GM23338 (cell line): ENCODE measurements around the gene PLAGL1.

Experiments used
- CREB1 ChIP-seq: fragments of 250-450 bp; sonication (Bioruptor Pico); IDR thresholded peaks from 2 replicates; pipeline ENCODE4 v1.5.0; 2020; ENCODE audit warnings: low read depth, mild to moderate bottlenecking, moderate library complexity
- EZH2 ChIP-seq: fragments of 200-600 bp; sonication (generic); IDR thresholded peaks from one replicate; pipeline ENCODE4 v1.8.0; 2017; ENCODE audit warnings: antibody characterized with exemption, mild to moderate bottlenecking, low read depth; ENCODE audit not compliant: unreplicated experiment
- EZH2phosphoT487 ChIP-seq: fragments of 200-600 bp; sonication (generic); IDR thresholded peaks from one replicate; pipeline ENCODE4 v1.8.1; 2018; ENCODE audit warnings: antibody characterized with exemption; ENCODE audit not compliant: unreplicated experiment
- JUNB ChIP-seq: IDR thresholded peaks from one replicate; pipeline ENCODE4 v1.6.1; 2016; ENCODE audit warnings: antibody characterized with exemption; ENCODE audit not compliant: unreplicated experiment
- NANOG ChIP-seq: IDR thresholded peaks from 2 replicates; pipeline ENCODE4 v1.6.1; 2016; ENCODE audit warnings: antibody characterized with exemption, borderline replicate concordance
- POLR2AphosphoS5 ChIP-seq: IDR thresholded peaks from 2 replicates; pipeline ENCODE4 v1.6.1; 2016; ENCODE audit warnings: antibody characterized with exemption, low read depth
- ZNF114 ChIP-seq: fragments of 250-450 bp; sonication (Bioruptor Pico); IDR thresholded peaks from 2 replicates; pipeline ENCODE4 v1.5.0; 2020; ENCODE audit warnings: mild to moderate bottlenecking, moderate library complexity
- TF ChIP-seq, protein P1 (sequence below), 2 experiments: fragments of 200-600 bp in 1 of 2; sonication (generic) in 1 of 2; conservative IDR thresholded peaks; 2 replicates each; pipeline versions ENCODE4 v1.5.1 to v1.6.1; 2016 to 2017; ENCODE audit warnings: antibody characterized with exemption in 2 of 2, low read depth in 2 of 2, mild to moderate bottlenecking in 2 of 2, moderate library complexity in 1 of 2
- TF ChIP-seq, protein P2 (sequence below): fragments of 250-450 bp; sonication (Bioruptor Pico); IDR thresholded peaks from 2 replicates; pipeline ENCODE4 v1.5.0; 2020; ENCODE audit warnings: mild to moderate bottlenecking, moderate library complexity
- TF ChIP-seq, protein P3 (sequence below): IDR thresholded peaks from 2 replicates; pipeline ENCODE4 v1.6.1; 2016; ENCODE audit warnings: antibody characterized with exemption

- TF ChIP-seq, protein P1, sequence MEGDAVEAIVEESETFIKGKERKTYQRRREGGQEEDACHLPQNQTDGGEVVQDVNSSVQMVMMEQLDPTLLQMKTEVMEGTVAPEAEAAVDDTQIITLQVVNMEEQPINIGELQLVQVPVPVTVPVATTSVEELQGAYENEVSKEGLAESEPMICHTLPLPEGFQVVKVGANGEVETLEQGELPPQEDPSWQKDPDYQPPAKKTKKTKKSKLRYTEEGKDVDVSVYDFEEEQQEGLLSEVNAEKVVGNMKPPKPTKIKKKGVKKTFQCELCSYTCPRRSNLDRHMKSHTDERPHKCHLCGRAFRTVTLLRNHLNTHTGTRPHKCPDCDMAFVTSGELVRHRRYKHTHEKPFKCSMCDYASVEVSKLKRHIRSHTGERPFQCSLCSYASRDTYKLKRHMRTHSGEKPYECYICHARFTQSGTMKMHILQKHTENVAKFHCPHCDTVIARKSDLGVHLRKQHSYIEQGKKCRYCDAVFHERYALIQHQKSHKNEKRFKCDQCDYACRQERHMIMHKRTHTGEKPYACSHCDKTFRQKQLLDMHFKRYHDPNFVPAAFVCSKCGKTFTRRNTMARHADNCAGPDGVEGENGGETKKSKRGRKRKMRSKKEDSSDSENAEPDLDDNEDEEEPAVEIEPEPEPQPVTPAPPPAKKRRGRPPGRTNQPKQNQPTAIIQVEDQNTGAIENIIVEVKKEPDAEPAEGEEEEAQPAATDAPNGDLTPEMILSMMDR (conservative IDR thresholded peaks at IDR 0.05; ENCODE audit: low read depth in 2 of 2), result no peak
- TF ChIP-seq EZH2phosphoT487 (no peak), EZH2 (no peak), NANOG (no peak), CREB1 (CRISPR knock-in tag) (no peak), POLR2AphosphoS5 (no peak), JUNB (no peak), ZNF114 (CRISPR knock-in tag) (no peak)
- TF ChIP-seq, protein P2, sequence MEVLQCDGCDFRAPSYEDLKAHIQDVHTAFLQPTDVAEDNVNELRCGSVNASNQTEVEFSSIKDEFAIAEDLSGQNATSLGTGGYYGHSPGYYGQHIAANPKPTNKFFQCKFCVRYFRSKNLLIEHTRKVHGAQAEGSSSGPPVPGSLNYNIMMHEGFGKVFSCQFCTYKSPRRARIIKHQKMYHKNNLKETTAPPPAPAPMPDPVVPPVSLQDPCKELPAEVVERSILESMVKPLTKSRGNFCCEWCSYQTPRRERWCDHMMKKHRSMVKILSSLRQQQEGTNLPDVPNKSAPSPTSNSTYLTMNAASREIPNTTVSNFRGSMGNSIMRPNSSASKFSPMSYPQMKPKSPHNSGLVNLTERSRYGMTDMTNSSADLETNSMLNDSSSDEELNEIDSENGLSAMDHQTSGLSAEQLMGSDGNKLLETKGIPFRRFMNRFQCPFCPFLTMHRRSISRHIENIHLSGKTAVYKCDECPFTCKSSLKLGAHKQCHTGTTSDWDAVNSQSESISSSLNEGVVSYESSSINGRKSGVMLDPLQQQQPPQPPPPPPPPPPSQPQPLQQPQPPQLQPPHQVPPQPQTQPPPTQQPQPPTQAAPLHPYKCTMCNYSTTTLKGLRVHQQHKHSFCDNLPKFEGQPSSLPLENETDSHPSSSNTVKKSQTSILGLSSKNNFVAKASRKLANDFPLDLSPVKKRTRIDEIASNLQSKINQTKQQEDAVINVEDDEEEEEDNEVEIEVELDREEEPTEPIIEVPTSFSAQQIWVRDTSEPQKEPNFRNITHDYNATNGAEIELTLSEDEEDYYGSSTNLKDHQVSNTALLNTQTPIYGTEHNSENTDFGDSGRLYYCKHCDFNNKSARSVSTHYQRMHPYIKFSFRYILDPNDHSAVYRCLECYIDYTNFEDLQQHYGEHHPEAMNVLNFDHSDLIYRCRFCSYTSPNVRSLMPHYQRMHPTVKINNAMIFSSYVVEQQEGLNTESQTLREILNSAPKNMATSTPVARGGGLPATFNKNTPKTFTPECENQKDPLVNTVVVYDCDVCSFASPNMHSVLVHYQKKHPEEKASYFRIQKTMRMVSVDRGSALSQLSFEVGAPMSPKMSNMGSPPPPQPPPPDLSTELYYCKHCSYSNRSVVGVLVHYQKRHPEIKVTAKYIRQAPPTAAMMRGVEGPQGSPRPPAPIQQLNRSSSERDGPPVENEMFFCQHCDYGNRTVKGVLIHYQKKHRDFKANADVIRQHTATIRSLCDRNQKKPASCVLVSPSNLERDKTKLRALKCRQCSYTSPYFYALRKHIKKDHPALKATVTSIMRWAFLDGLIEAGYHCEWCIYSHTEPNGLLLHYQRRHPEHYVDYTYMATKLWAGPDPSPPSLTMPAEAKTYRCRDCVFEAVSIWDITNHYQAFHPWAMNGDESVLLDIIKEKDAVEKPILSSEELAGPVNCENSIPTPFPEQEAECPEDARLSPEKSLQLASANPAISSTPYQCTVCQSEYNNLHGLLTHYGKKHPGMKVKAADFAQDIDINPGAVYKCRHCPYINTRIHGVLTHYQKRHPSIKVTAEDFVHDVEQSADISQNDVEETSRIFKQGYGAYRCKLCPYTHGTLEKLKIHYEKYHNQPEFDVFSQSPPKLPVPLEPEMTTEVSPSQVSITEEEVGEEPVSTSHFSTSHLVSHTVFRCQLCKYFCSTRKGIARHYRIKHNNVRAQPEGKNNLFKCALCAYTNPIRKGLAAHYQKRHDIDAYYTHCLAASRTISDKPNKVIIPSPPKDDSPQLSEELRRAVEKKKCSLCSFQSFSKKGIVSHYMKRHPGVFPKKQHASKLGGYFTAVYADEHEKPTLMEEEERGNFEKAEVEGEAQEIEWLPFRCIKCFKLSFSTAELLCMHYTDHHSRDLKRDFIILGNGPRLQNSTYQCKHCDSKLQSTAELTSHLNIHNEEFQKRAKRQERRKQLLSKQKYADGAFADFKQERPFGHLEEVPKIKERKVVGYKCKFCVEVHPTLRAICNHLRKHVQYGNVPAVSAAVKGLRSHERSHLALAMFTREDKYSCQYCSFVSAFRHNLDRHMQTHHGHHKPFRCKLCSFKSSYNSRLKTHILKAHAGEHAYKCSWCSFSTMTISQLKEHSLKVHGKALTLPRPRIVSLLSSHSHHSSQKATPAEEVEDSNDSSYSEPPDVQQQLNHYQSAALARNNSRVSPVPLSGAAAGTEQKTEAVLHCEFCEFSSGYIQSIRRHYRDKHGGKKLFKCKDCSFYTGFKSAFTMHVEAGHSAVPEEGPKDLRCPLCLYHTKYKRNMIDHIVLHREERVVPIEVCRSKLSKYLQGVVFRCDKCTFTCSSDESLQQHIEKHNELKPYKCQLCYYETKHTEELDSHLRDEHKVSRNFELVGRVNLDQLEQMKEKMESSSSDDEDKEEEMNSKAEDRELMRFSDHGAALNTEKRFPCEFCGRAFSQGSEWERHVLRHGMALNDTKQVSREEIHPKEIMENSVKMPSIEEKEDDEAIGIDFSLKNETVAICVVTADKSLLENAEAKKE, result no peak
- TF ChIP-seq, protein P3, sequence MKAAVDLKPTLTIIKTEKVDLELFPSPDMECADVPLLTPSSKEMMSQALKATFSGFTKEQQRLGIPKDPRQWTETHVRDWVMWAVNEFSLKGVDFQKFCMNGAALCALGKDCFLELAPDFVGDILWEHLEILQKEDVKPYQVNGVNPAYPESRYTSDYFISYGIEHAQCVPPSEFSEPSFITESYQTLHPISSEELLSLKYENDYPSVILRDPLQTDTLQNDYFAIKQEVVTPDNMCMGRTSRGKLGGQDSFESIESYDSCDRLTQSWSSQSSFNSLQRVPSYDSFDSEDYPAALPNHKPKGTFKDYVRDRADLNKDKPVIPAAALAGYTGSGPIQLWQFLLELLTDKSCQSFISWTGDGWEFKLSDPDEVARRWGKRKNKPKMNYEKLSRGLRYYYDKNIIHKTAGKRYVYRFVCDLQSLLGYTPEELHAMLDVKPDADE, result no peak
Observed at GRCh38 chr6:144047688-144048087, 39.6 kb upstream of the PLAGL1 start.
